Aorta (tissue), 5 donors: ENCODE measurements around the gene ACD. TPM values are rescaled to one million over a fixed set of nuclear protein-coding genes. Genes with fewer than 3 reads are reported as not detected.

Source experiments
- ATAC-seq: fragments of 200-7000 bp; cut with Tn5 transposase; one replicate; pipeline ENCODE4 v1.9.1; 2022; ENCODE audit warnings: moderate library complexity; ENCODE audit not compliant: low FRiP score
- DNase-seq, 2 donors: peaks; one replicate each; pipeline ENCODE4 v3.0.0-alpha.2; 2020
- H3K27ac ChIP-seq, 2 donors: one replicate each; pipeline ENCODE4 v1.5.1; 2013; ENCODE audit warnings: low read length in 2 of 2, mild to moderate bottlenecking in 2 of 2, moderate library complexity in 2 of 2, control low read depth in 1 of 2, inconsistent platforms in 1 of 2, low read depth in 1 of 2
- H3K27me3 ChIP-seq, 2 donors: one replicate each; pipeline ENCODE4 v1.6.1; 2013; ENCODE audit warnings: control low read depth in 1 of 2, low read length in 1 of 2, mild to moderate bottlenecking in 1 of 2, moderate library complexity in 1 of 2; ENCODE audit not compliant: insufficient read depth in 2 of 2, control insufficient read depth in 1 of 2
- H3K36me3 ChIP-seq, 2 donors: one replicate each; pipeline ENCODE4 v1.6.1; 2013; ENCODE audit warnings: control low read depth in 1 of 2, low read length in 1 of 2, mild to moderate bottlenecking in 1 of 2; ENCODE audit not compliant: insufficient read depth in 2 of 2, control insufficient read depth in 1 of 2
- H3K4me1 ChIP-seq, 2 donors: one replicate each; pipeline ENCODE4 v1.6.1; 2013; ENCODE audit warnings: low read length in 2 of 2, control low read depth in 1 of 2, mild to moderate bottlenecking in 1 of 2, moderate library complexity in 1 of 2; ENCODE audit not compliant: insufficient read depth in 2 of 2, control insufficient read depth in 1 of 2
- H3K4me3 ChIP-seq, 2 donors: one replicate each; pipeline ENCODE4 v1.5.1; 2013; ENCODE audit warnings: low read length in 2 of 2, control low read depth in 1 of 2, mild to moderate bottlenecking in 1 of 2
- H3K9me3 ChIP-seq: one replicate; pipeline ENCODE4 v1.6.1; 2013; ENCODE audit warnings: mild to moderate bottlenecking, low read length; ENCODE audit not compliant: control insufficient read depth
- WGBS, 2 donors: extraction: QIAGEN DNeasy Blood & Tissue Kit; methylation state at CpG; one replicate each; pipeline ENCODE4 v1.1.7; 2013; 5-methylcytosine and 5-hydroxymethylcytosine counted together
- intact Hi-C, 2 donors: fragments of 100-400 bp; cut with DNase I; formaldehyde crosslinking; loops; one replicate each; pipeline versions ENCODE4 v1.14.2 to v1.15.0; 2022
- polyA plus RNA-seq, 2 donors: library from polyadenylated mRNA; stranded (reverse); fragments of 200-250 nt; gene quantifications; one replicate each; pipeline ENCODE4 v1.2.3, GENCODE V29; 2013
- total RNA-seq, 2 donors: library from RNA; stranded (reverse); fragmentation: NEBNext Ultra II Directional; extraction: Animal tissue kit (Norgen Biotek cat#: 25700); gene quantifications; one replicate each; pipeline ENCODE4 v1.2.1, GENCODE V29; 2021
- donor health status: healthy with polysubstance abuse.
- donor health status: Bipolar disorder and iron deficiency.
- donor health status: DM: no; HTN: no; CAD: no.
- donor health status: DM: no; HTN: no; CAD: no.
- donor health status: DM: yes; HTN: yes; CAD: no.

Gene ACD
- total and polyA plus RNA-seq, 4 donors: 7.0 to 34.6 (median 18.8) TPM

- no peak overlapping the region for H3K4me3 ChIP-seq
- no peaks in the 10 kb centered on the region for H3K36me3 ChIP-seq
- H3K4me1 ChIP-seq: no peaks in the 10 kb centered on the region
- no peak for DNase-seq
- no peaks in the 10 kb centered on the region for H3K27me3 ChIP-seq
- H3K27ac ChIP-seq: no peak overlapping the region
- WGBS, 2 donors: 38 to 41% methylated on average over 34 to 35 of the region's 35 CpGs
- intact Hi-C loops: no loop called here
- no peak for ATAC-seq
- no peaks in the 10 kb centered on the region for H3K9me3 ChIP-seq
Measured at GRCh38 chr16:67648764-67649407, 11.2 kb downstream of the ACD start.

DNA sequence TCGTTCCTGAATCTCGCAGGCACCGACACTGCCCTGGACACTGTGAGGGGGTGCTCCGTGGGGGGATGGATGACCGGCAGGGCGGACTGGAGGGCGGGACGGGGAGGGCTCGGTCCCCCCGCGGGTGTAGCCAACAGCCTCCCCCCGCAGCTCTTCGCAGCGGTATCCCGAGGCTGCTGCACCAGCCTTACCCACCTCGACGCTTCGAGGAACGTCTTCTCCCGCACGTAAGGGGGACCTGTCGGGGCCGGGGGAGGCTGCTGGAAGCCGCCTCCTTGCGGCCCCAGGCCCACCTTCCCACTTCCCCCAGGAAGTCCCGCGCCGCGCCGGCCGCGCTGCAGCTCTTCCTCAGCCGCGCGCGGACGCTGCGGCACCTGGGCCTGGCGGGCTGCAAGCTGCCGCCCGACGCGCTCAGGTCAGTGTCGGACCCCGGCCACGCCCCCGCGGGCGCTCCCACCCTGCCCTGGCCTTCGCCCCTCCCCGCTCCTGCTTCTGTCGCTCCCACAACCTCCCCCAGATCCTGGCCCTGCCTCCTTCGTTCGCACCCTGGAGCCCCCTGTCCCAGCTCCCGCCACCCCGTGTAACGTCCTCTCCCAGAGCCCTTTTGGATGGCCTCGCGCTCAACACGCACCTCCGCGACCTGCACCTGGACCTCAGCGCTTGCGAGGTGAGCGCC, 11.8 kb downstream of the ACD start:
- Histone ChIP-seq H3K9me3 (no peaks in the 10 kb centered on the region), H3K4me3 (no peak overlapping the region), H3K27me3 (no peaks in the 10 kb centered on the region), H3K36me3 (no peaks in the 10 kb centered on the region), H3K4me1 (no peaks in the 10 kb centered on the region), H3K27ac (no peak overlapping the region)
- peak in 1 of 2 donors; percentile 72 for DNase-seq
- ATAC-seq: no peak
- intact Hi-C loops: no loop called here
- 15% methylated on average over 30 to 65 of the region's 65 CpGs for WGBS, 2 donors

DNA sequence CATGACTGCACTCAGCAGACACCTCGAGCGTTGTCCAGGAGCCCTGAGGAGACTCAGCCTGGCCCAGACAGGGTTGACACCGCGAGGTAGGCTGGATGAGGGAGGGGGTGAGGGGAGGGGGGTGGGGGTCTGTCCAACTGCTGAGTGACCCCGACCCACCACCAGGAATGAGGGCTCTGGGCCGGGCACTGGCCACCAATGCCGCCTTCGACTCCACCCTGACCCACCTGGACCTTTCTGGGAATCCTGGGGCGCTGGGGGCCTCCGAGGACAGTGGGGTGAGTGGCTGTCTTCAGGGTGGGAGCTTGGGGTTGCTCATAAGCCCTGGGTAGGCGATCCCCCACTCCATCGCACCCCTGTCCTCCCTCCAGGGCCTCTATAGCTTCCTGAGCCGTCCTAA, 12.4 kb downstream of the ACD start:
- no peak for ATAC-seq
- no peak for DNase-seq
- no peaks in the 10 kb centered on the region for H3K9me3 ChIP-seq
- no peaks in the 10 kb centered on the region for H3K36me3 ChIP-seq
- intact Hi-C loops: no loop called here
- H3K4me3 ChIP-seq: no peak overlapping the region
- no peaks in the 10 kb centered on the region for H3K27me3 ChIP-seq
- WGBS, 2 donors: 76 to 78% methylated on average over 13 of the region's 13 CpGs
- no peaks in the 10 kb centered on the region for H3K4me1 ChIP-seq
- no peak overlapping the region for H3K27ac ChIP-seq

- H3K4me1 ChIP-seq: no peaks in the 10 kb centered on the region
- H3K9me3 ChIP-seq: no peaks in the 10 kb centered on the region
- no peak overlapping the region for H3K4me3 ChIP-seq
- H3K27ac ChIP-seq: no peak overlapping the region
- DNase-seq: no peak
- no peaks in the 10 kb centered on the region for H3K36me3 ChIP-seq
- ATAC-seq: no peak
- H3K27me3 ChIP-seq: no peaks in the 10 kb centered on the region
- WGBS, 2 donors: 74 to 77% methylated on average over 15 of the region's 15 CpGs
- intact Hi-C loops: no loop called here
Measured at GRCh38 chr16:67647111-67647651, 12.9 kb downstream of the ACD start.

- Histone ChIP-seq H3K4me1 (no peaks in the 10 kb centered on the region), H3K27ac (no peak overlapping the region), H3K27me3 (no peaks in the 10 kb centered on the region), H3K9me3 (no peaks in the 10 kb centered on the region), H3K36me3 (no peaks in the 10 kb centered on the region), H3K4me3 (no peak overlapping the region)
- WGBS, 2 donors: 80 to 82% methylated on average over 15 of the region's 15 CpGs
- ATAC-seq (no peak), DNase-seq (peak in 1 of 2 donors; percentile 69)
- intact Hi-C loops: no loop called here
Measured at GRCh38 chr16:67645397-67646121, 14.5 kb downstream of the ACD start.

GRCh38 chr16:67644038-67644437, 16.0 kb downstream of the ACD start:
- 90 to 93% methylated on average over 9 of the region's 9 CpGs for WGBS, 2 donors
- DNase-seq (peak in 1 of 2 donors; percentile 67), ATAC-seq (no peak)
- H3K27me3 ChIP-seq: no peaks in the 10 kb centered on the region
- no peak overlapping the region for H3K4me3 ChIP-seq
- no peaks in the 10 kb centered on the region for H3K36me3 ChIP-seq
- H3K9me3 ChIP-seq: no peaks in the 10 kb centered on the region
- no peak overlapping the region for H3K27ac ChIP-seq
- intact Hi-C loops: no loop called here
- no peaks in the 10 kb centered on the region for H3K4me1 ChIP-seq

- H3K4me1 ChIP-seq: no peaks in the 10 kb centered on the region
- intact Hi-C loops: no loop called here
- DNase-seq (peak; percentile 85 to 90), ATAC-seq (peak; percentile 69)
- 10 to 12% methylated on average over 10 of the region's 10 CpGs for WGBS, 2 donors
- no peak overlapping the region for H3K27ac ChIP-seq
- peaks cover 0 to 3% of the 10 kb centered on the region in 2 donors for H3K36me3 ChIP-seq
- no peaks in the 10 kb centered on the region for H3K9me3 ChIP-seq
- H3K4me3 ChIP-seq: no peak overlapping the region
- no peaks in the 10 kb centered on the region for H3K27me3 ChIP-seq
Measured at GRCh38 chr16:67641779-67642708, 18.0 kb downstream of the ACD start.

- Histone ChIP-seq H3K4me1 (no peaks in the 10 kb centered on the region), H3K4me3 (no peak overlapping the region), H3K27me3 (no peaks in the 10 kb centered on the region), H3K36me3 (peaks cover 5 to 8% of the 10 kb centered on the region in 2 donors), H3K9me3 (no peaks in the 10 kb centered on the region), H3K27ac (no peak overlapping the region)
- DNase-seq (peak in 1 of 2 donors; percentile 21), ATAC-seq (no peak)
- intact Hi-C loops: no loop called here
- WGBS, 2 donors: 91 to 95% methylated on average over 12 of the region's 12 CpGs
Measured at GRCh38 chr16:67637625-67638024, 22.4 kb downstream of the ACD start.
